ENCODE measurements around the gene TUB.

The TUB gene

DNA sequence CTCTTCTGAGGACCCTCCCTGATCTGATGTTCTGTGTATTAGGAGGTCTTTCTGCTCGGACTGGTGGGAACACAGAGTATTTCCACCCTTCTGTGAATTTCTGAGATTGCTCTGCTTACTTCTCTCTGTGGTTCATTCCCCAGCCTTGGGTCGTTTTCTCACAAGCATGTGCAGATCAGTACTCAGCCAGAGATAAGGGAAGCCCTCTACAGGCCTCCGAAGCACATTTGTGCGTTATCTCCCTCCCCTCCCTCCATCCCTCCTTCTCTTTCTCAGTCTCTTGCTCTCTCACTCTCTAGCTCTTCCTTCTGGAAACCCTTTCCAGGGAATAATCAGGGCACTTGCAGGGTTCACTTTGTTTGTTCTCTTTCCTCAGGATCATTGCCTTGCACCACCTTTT is 35.2 kb upstream of the TUB start:
- no peak overlapping the region for H3K4me3 ChIP-seq (ENCODE audit: low read depth, low read length)
- in situ Hi-C loops (cut with HindIII; ENCODE audit: low sequenced_read_pairs), result no loop called here
- no peak for DNase-seq (ENCODE audit: low read depth)
- TF ChIP-seq CTCF (IDR thresholded peaks at IDR 0.05; ENCODE audit: low read depth, low read length, missing control alignments), result no peak

DNA sequence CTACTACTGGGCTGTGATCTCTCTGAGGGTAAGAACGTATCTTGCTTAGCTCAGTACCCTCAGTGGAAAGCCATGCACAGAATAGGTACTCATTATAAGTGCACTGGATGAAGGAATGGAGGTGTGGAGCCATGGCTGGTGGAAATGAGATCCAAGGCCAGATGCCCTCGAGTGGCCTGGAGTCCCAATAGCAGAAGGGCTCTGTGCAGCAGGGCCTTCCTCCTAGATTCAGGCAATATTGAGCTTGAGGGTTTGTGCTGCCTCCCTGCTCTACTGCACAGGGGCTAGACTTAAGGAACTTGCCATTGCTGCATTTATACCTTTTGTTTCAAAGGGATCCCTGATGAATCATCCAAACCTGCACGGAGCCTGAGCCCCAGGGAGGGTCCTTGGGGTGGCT is 33.6 kb upstream of the TUB start:
- TF ChIP-seq CTCF (IDR thresholded peaks at IDR 0.05; ENCODE audit: low read depth, low read length, missing control alignments), result no peak
- in situ Hi-C loops (cut with HindIII; ENCODE audit: low sequenced_read_pairs), result no loop called here

GRCh38 chr11:8049084-8049483 is 31.9 kb upstream of the TUB start:
- H3K4me3 ChIP-seq (ENCODE audit: low read depth, low read length), result no peak overlapping the region
- in situ Hi-C loops (cut with HindIII; ENCODE audit: low sequenced_read_pairs), result no loop called here
- TF ChIP-seq CTCF (IDR thresholded peaks at IDR 0.05; ENCODE audit: low read depth, low read length, missing control alignments), result no peak
- no peak for DNase-seq (ENCODE audit: low read depth)

More for the DNA sequence above, 33.6 kb upstream of the TUB start:
- no peak overlapping the region for H3K4me3 ChIP-seq (ENCODE audit: low read depth, low read length)
- no peak for DNase-seq (ENCODE audit: low read depth)

DNA sequence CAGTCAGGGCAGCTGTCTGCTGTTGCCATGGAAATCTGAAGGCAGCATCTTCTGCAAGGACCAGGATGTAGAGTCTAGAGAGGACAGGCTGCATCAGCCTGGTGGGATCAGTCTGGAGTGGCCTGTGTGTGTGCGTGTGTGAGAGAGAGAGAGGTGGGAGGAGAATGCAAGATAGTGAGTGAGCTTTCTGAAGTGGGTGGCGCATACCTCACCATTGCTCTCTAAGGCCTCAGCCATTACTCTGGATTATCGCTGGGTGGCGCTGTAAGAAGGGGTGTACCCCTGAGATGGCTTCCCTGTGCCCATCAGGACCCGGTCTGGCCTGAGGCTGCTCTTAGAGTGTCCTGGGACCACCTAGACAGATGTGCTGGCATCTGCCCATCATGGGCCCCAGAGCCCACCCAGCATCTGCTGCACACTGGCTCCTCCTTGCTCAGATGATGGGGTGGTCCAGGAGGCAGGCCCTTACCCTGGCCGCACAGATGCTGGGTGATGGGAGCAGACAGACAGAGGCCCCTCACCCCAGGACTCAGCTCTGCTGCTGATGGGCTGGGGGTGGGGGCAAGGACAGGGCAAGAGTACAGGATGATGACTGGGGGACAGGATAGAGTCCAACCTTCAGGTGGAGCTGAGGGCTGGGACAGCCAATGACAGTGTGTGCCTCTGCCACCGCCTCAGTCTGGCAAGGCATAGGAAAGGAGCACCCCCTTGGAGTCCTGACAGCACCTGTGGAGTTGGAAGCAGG is 25.7 kb upstream of the TUB start:
- TF ChIP-seq CTCF (IDR thresholded peaks at IDR 0.05; ENCODE audit: low read depth, low read length, missing control alignments), result no peak
- in situ Hi-C loops (cut with HindIII; ENCODE audit: low sequenced_read_pairs), result no loop called here
- no peak overlapping the region for H3K4me3 ChIP-seq (ENCODE audit: low read depth, low read length)
- DNase-seq (ENCODE audit: low read depth), result no peak

GRCh38 chr11:8055836-8056526 is 25.0 kb upstream of the TUB start:
- TF ChIP-seq CTCF (IDR thresholded peaks at IDR 0.05; ENCODE audit: low read depth, low read length, missing control alignments), result no peak
- in situ Hi-C loops (cut with HindIII; ENCODE audit: low sequenced_read_pairs), result no loop called here
- DNase-seq (ENCODE audit: low read depth), result no peak
- H3K4me3 ChIP-seq (ENCODE audit: low read depth, low read length), result no peak overlapping the region

- in situ Hi-C loops (cut with HindIII; ENCODE audit: low sequenced_read_pairs), result no loop called here
- no peak for DNase-seq (ENCODE audit: low read depth)
- no peak for TF ChIP-seq CTCF (IDR thresholded peaks at IDR 0.05; ENCODE audit: low read depth, low read length, missing control alignments)
- H3K4me3 ChIP-seq (ENCODE audit: low read depth, low read length), result no peak overlapping the region
Measured at GRCh38 chr11:8056810-8057463, 24.1 kb upstream of the TUB start.
